Aorta (tissue), 5 donors: ENCODE measurements around the gene SVEP1. TPM values are rescaled to one million over a fixed set of nuclear protein-coding genes. Genes with fewer than 3 reads are reported as not detected.
A peak's percentile ranks its signal among the peaks of the same experiment; 100 is the strongest.
"Not testable (repeated sequence)": the region's sequence is repeated elsewhere in the genome, so short reads cannot be mapped to it uniquely, and the experiment has no call there.

Experiments used
- ATAC-seq: fragments of 200-7000 bp; cut with Tn5 transposase; one replicate; pipeline ENCODE4 v1.9.1; 2022; ENCODE audit warnings: moderate library complexity; ENCODE audit not compliant: low FRiP score
- DNase-seq, 2 donors: peaks; one replicate each; pipeline ENCODE4 v3.0.0-alpha.2; 2020
- H3K27ac ChIP-seq, 2 donors: one replicate each; pipeline ENCODE4 v1.5.1; 2013; ENCODE audit warnings: low read length in 2 of 2, mild to moderate bottlenecking in 2 of 2, moderate library complexity in 2 of 2, control low read depth in 1 of 2, inconsistent platforms in 1 of 2, low read depth in 1 of 2
- H3K27me3 ChIP-seq, 2 donors: one replicate each; pipeline ENCODE4 v1.6.1; 2013; ENCODE audit warnings: control low read depth in 1 of 2, low read length in 1 of 2, mild to moderate bottlenecking in 1 of 2, moderate library complexity in 1 of 2; ENCODE audit not compliant: insufficient read depth in 2 of 2, control insufficient read depth in 1 of 2
- H3K36me3 ChIP-seq, 2 donors: one replicate each; pipeline ENCODE4 v1.6.1; 2013; ENCODE audit warnings: control low read depth in 1 of 2, low read length in 1 of 2, mild to moderate bottlenecking in 1 of 2; ENCODE audit not compliant: insufficient read depth in 2 of 2, control insufficient read depth in 1 of 2
- H3K4me1 ChIP-seq, 2 donors: one replicate each; pipeline ENCODE4 v1.6.1; 2013; ENCODE audit warnings: low read length in 2 of 2, control low read depth in 1 of 2, mild to moderate bottlenecking in 1 of 2, moderate library complexity in 1 of 2; ENCODE audit not compliant: insufficient read depth in 2 of 2, control insufficient read depth in 1 of 2
- H3K4me3 ChIP-seq, 2 donors: one replicate each; pipeline ENCODE4 v1.5.1; 2013; ENCODE audit warnings: low read length in 2 of 2, control low read depth in 1 of 2, mild to moderate bottlenecking in 1 of 2
- H3K9me3 ChIP-seq: one replicate; pipeline ENCODE4 v1.6.1; 2013; ENCODE audit warnings: mild to moderate bottlenecking, low read length; ENCODE audit not compliant: control insufficient read depth
- WGBS, 2 donors: extraction: QIAGEN DNeasy Blood & Tissue Kit; methylation state at CpG; one replicate each; pipeline ENCODE4 v1.1.7; 2013; 5-methylcytosine and 5-hydroxymethylcytosine counted together
- intact Hi-C, 2 donors: fragments of 100-400 bp; cut with DNase I; formaldehyde crosslinking; loops; one replicate each; pipeline versions ENCODE4 v1.14.2 to v1.15.0; 2022
- long read RNA-seq, 2 donors: library from polyadenylated mRNA; unstranded; transcript quantifications; one replicate each; pipeline ENCODE4 v2.0.0, GENCODE V29; 2020 to 2021
- polyA plus RNA-seq, 2 donors: library from polyadenylated mRNA; stranded (reverse); fragments of 200-250 nt; gene quantifications; one replicate each; pipeline ENCODE4 v1.2.3, GENCODE V29; 2013
- total RNA-seq, 2 donors: library from RNA; stranded (reverse); fragmentation: NEBNext Ultra II Directional; extraction: Animal tissue kit (Norgen Biotek cat#: 25700); gene quantifications; one replicate each; pipeline ENCODE4 v1.2.1, GENCODE V29; 2021
- donor health status: healthy with polysubstance abuse.
- donor health status: Bipolar disorder and iron deficiency.
- donor health status: DM: no; HTN: no; CAD: no.
- donor health status: DM: no; HTN: no; CAD: no.
- donor health status: DM: yes; HTN: yes; CAD: no.

SVEP1 gene
- total RNA-seq (100 to 1,000 TPM in 1 of 2 donors, 10 to 100 TPM in 1; 74.6 to 120 TPM), polyA plus RNA-seq (1 to 10 TPM in 1 of 2 donors, under 1 TPM in 1; 0.63 to 2.3 TPM)
- long read RNA-seq, donor 1, transcript SVEP1-201 (14 exons, 3,257 nt): major isoform, 5 of 62 reads
- long read RNA-seq, donor 1, partial matches to known transcripts: 47 of 62 reads
- long read RNA-seq, donor 1, other reads (novel, unspliced or antisense): 10 of 62 reads
- long read RNA-seq, donor 2, partial matches to known transcripts: 26 of 51 reads
- long read RNA-seq, donor 2, other reads (novel, unspliced or antisense): 23 of 51 reads

- WGBS, 2 donors: 0 to 1% methylated on average over 88 to 89 of the region's 89 CpGs
- Histone ChIP-seq H3K4me3 (peak within 1 kb of the TSS; percentile 52 to 70), H3K27me3 (no peaks in the 10 kb centered on the region), H3K27ac (peak within 1 kb of the TSS in 1 of 2 donors; percentile 25), H3K4me1 (peaks cover 0 to 2% of the 10 kb centered on the region in 2 donors), H3K9me3 (no peaks in the 10 kb centered on the region), H3K36me3 (no peaks in the 10 kb centered on the region)
- ATAC-seq (peak; percentile 72), DNase-seq (peak; percentile 83 to 88)
- intact Hi-C loops: no loop called here
Measured at GRCh38 chr9:110579034-110579861, at the start of gene SVEP1. Gene SVEP1 (minus strand): TSS chr9:110579741. CDS start chr9:110579543, 198 bp downstream.

GRCh38 chr9:110626101-110626829, 46.7 kb upstream of the SVEP1 start:
- ATAC-seq (no peak), DNase-seq (peak in 1 of 2 donors; percentile 45)
- Histone ChIP-seq H3K4me3 (no peak overlapping the region), H3K4me1 (peaks cover 0 to 6% of the 10 kb centered on the region in 2 donors), H3K27ac (peak overlapping the region in 1 of 2 donors; percentile 25), H3K9me3 (peaks cover 1% of the 10 kb centered on the region), H3K36me3 (no peaks in the 10 kb centered on the region), H3K27me3 (no peaks in the 10 kb centered on the region)
- WGBS, 2 donors: 21 to 26% methylated on average over 9 of the region's 9 CpGs
- intact Hi-C loops: loop anchor here in 1 of 2 donors (10.0 kb wide), 1 partner anchor 441 kb away; no protein-coding TSS in a partner anchor

- Histone ChIP-seq H3K36me3 (no peaks in the 10 kb centered on the region), H3K9me3 (no peaks in the 10 kb centered on the region), H3K4me3 (no peak overlapping the region), H3K27me3 (no peaks in the 10 kb centered on the region), H3K27ac (no peak overlapping the region), H3K4me1 (peaks cover 0 to 6% of the 10 kb centered on the region in 2 donors)
- no peak for DNase-seq
- peak; percentile 64 for ATAC-seq
- intact Hi-C loops: loop anchor here (2.0 to 10.0 kb wide), 3 partner anchors 171 to 439 kb away; no protein-coding TSS in a partner anchor
- WGBS, 2 donors: 20 to 25% methylated on average over 3 of the region's 3 CpGs
Measured at GRCh38 chr9:110623462-110624025, 44.0 kb upstream of the SVEP1 start.

DNA sequence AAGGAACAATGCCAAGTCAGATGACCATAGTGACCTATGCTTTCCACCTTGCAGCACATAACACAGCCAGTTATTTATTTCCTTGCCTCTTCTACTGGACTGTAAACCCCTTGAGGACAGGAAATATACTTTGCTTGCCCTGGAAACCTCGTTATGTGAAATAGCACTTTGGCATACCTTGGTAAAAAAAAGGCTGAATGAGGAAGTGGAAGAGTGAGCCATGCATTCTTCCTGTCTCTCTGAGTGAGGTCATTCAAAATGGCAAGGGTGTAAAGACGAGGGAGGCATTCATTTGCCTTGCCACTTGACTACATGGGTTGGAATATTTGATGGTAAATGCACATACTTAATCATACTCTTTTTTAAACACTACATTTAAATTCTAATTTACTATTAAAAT, 42.8 kb upstream of the SVEP1 start:
- Histone ChIP-seq H3K36me3 (no peaks in the 10 kb centered on the region), H3K27ac (no peak overlapping the region), H3K4me3 (no peak overlapping the region), H3K27me3 (no peaks in the 10 kb centered on the region), H3K4me1 (peaks cover 0 to 6% of the 10 kb centered on the region in 2 donors), H3K9me3 (no peaks in the 10 kb centered on the region)
- WGBS, 2 donors: 86 to 89% methylated on average over 2 of the region's 2 CpGs
- intact Hi-C loops: loop anchor here (2.0 to 10.0 kb wide), 3 partner anchors 170 to 438 kb away; no protein-coding TSS in a partner anchor
- ATAC-seq (no peak), DNase-seq (no peak)

DNA sequence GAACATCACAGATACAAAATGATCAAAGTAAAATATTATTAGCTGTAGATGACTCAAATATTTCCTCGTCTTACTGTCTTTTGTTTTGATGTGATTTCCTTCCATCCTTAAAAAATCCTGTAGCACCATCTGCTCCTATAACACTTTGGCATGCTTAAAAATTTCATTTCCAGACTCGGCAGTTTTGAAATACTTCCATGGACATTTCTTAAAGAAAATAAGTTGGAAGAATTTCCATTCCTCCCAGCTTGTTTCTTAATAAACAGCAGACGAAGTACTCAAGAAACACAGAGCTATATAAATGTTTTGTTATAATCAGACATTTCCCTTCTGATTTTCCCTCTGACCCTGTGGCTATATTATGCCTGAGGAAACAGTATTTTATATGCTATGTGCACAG, 41.2 kb upstream of the SVEP1 start:
- WGBS, 2 donors: 25 to 26% methylated on average over 3 of the region's 3 CpGs
- Histone ChIP-seq H3K9me3 (no peaks in the 10 kb centered on the region), H3K4me3 (no peak overlapping the region), H3K27me3 (no peaks in the 10 kb centered on the region), H3K27ac (no peak overlapping the region), H3K36me3 (no peaks in the 10 kb centered on the region), H3K4me1 (no peaks in the 10 kb centered on the region)
- intact Hi-C loops: loop anchor here in 1 of 2 donors (10.0 kb wide), 1 partner anchor 436 kb away; no protein-coding TSS in a partner anchor
- ATAC-seq: no peak
- DNase-seq: no peak

- DNase-seq (no peak), ATAC-seq (no peak)
- intact Hi-C loops: loop anchor here (10.0 kb wide), 1 partner anchor 435 kb away; no protein-coding TSS in a partner anchor
- Histone ChIP-seq H3K27ac (no peak overlapping the region), H3K27me3 (no peaks in the 10 kb centered on the region), H3K36me3 (no peaks in the 10 kb centered on the region), H3K4me1 (no peaks in the 10 kb centered on the region), H3K9me3 (no peaks in the 10 kb centered on the region), H3K4me3 (no peak overlapping the region)
Measured at GRCh38 chr9:110619831-110620230, 40.3 kb upstream of the SVEP1 start.

- Histone ChIP-seq H3K27me3 (no peaks in the 10 kb centered on the region), H3K4me1 (no peaks in the 10 kb centered on the region), H3K27ac (no peak overlapping the region), H3K4me3 (no peak overlapping the region), H3K9me3 (peaks cover 2% of the 10 kb centered on the region), H3K36me3 (no peaks in the 10 kb centered on the region)
- ATAC-seq: no peak
- DNase-seq: no peak
- intact Hi-C loops: loop anchor here in 1 of 2 donors (10.0 kb wide), 1 partner anchor 431 kb away; no protein-coding TSS in a partner anchor
- 86 to 91% methylated on average over 4 of the region's 4 CpGs for WGBS, 2 donors
Measured at GRCh38 chr9:110615498-110615897, 36.0 kb upstream of the SVEP1 start.

- H3K9me3 ChIP-seq, ATAC-seq, H3K4me1 ChIP-seq, DNase-seq, H3K4me3 ChIP-seq, H3K27me3 ChIP-seq, H3K36me3 ChIP-seq, H3K27ac ChIP-seq: not testable (repeated sequence)
- intact Hi-C loops: loop anchor here in 1 of 2 donors (10.0 kb wide), 1 partner anchor 430 kb away; no protein-coding TSS in a partner anchor
- WGBS, 2 donors: 88 to 89% methylated on average over 8 of the region's 8 CpGs
Measured at GRCh38 chr9:110614576-110614975, 35.0 kb upstream of the SVEP1 start.
